ENCODE data around the gene HCN1.

- TF ChIP-seq CTCF (IDR thresholded peaks at IDR 0.05) = no peak
- TF ChIP-seq POLR2A (IDR thresholded peaks at IDR 0.05) = no peak
- no peak for TF ChIP-seq POLR2AphosphoS5 (IDR thresholded peaks at IDR 0.05)
Observed at GRCh38 chr5:45205403-45205961, 490.7 kb downstream of the HCN1 start.

Measured in suprapubic skin (tissue), 4 donors.